Measurements from ENCODE around the gene EZH1.
"Not testable (repeated sequence)": the region's sequence is repeated elsewhere in the genome, so short reads cannot be mapped to it uniquely, and the experiment has no call there.

Gene EZH1

GRCh38 chr17:42670789-42671657, 73.8 kb downstream of the EZH1 start:
- peaks cover 0 to 48% (median 41%) of the 10 kb centered on the region in 4 experiments for H3K4me1 ChIP-seq (ENCODE audit: control extremely low read depth in 1 of 4, control insufficient read depth in 4 of 4, insufficient read depth in 4 of 4, low read length in 3 of 4)
- H3K36me3 ChIP-seq (ENCODE audit: control insufficient read depth in 4 of 4, insufficient read depth in 4 of 4, low read length in 3 of 4): peaks cover 2 to 9% (median 6%) of the 10 kb centered on the region in 4 experiments
- ChIA-PET POLR2A (no interaction called here), CTCF (interaction anchor here (1.1 to 1.7 kb wide), 4 partner anchors 8 to 20 kb away, joined by 3 to 7 read pairs (median 3); no protein-coding TSS in a partner anchor)
- H3K27me3 ChIP-seq (replicated peaks in 2 of 5; ENCODE audit: control insufficient read depth in 4 of 5, insufficient read depth in 5 of 5, low read length in 4 of 5): peaks cover 5 to 70% (median 45%) of the 10 kb centered on the region in 5 experiments
- peak overlapping the region in 4 of 7 experiments; percentile 19 to 58 (median 36) for H3K4me3 ChIP-seq (ENCODE audit: control insufficient read depth in 1 of 7, extremely low read depth in 1 of 7, insufficient read depth in 4 of 7, low read depth in 2 of 7, low read length in 6 of 7)
- H3K27ac ChIP-seq (ENCODE audit: insufficient read depth in 1 of 2, low read depth in 1 of 2, low read length in 2 of 2, poor library complexity in 1 of 2, severe bottlenecking in 2 of 2): no peak overlapping the region
- H3K9me3 ChIP-seq (ENCODE audit: control extremely low read depth in 1 of 5, control insufficient read depth in 4 of 5, insufficient read depth in 2 of 5, low read depth in 1 of 5, low read length in 4 of 5): no peaks in the 10 kb centered on the region
- no peak for DNase-seq
- WGBS (ENCODE audit: insufficient coverage): 32% methylated on average over 36 of the region's 50 CpGs

DNA sequence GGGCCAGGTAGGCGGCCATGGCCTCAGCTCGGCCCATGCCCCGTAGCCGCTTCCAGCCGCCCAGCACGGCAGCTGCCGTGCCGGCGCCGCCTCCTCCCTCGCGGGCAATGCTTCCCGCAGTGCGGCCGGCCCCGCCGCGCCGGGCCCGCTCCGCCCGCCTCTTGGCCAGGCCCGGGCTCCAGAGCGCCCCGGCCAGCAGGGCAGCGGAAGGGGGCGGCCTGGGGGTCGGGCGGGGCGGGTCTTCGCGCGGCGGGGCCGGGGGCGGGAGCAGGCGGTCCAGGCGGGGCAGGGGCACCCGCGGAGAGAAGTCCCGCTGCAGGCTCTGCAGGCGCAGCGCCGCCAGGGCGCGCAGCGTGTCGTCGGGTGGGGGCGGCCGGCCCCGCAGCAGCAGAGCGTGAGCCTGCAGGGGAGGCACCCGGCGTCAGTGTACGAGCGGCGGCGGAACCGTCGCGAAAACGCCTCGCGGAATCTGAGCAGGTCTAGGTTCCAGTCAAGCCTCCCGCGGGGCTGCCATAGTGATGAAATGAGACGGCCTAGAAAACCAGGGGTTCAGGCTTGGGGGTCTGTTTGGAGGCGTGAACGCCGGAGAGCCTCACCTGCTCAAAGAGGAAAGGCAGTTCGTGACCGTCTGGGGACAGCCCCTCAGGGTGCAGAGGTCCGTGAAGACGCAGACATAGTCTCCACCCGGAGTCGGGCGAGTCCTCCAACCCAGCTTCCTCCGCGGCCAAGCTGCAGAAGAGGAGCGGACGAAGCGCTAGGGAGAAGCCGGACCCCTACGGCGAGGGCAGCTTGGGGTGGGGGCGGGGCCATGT, 74.7 kb downstream of the EZH1 start:
- Histone ChIP-seq H3K36me3 (ENCODE audit: control insufficient read depth in 4 of 4, insufficient read depth in 4 of 4, low read length in 3 of 4) (peaks cover 2 to 12% (median 7%) of the 10 kb centered on the region in 4 experiments), H3K4me1 (ENCODE audit: control extremely low read depth in 1 of 4, control insufficient read depth in 4 of 4, insufficient read depth in 4 of 4, low read length in 3 of 4) (peaks cover 0 to 39% (median 33%) of the 10 kb centered on the region in 4 experiments), H3K9me3 (ENCODE audit: control extremely low read depth in 1 of 5, control insufficient read depth in 4 of 5, insufficient read depth in 2 of 5, low read depth in 1 of 5, low read length in 4 of 5) (no peaks in the 10 kb centered on the region), H3K27me3 (replicated peaks in 2 of 5; ENCODE audit: control insufficient read depth in 4 of 5, insufficient read depth in 5 of 5, low read length in 4 of 5) (peaks cover 5 to 62% (median 43%) of the 10 kb centered on the region in 5 experiments), H3K4me3 (ENCODE audit: control insufficient read depth in 1 of 7, extremely low read depth in 1 of 7, insufficient read depth in 4 of 7, low read depth in 2 of 7, low read length in 6 of 7) (peak overlapping the region in 5 of 7 experiments; percentile 14 to 58 (median 48)), H3K27ac (ENCODE audit: insufficient read depth in 1 of 2, low read depth in 1 of 2, low read length in 2 of 2, poor library complexity in 1 of 2, severe bottlenecking in 2 of 2) (no peak overlapping the region)
- DNase-seq: peak in 2 of 3 donors; percentile 57 to 64
- POLR2A ChIA-PET: no interaction called here
- 27% methylated on average over 69 of the region's 87 CpGs for WGBS (ENCODE audit: insufficient coverage)
- CTCF ChIA-PET: interaction anchor here (1.1 to 2.5 kb wide), 5 partner anchors 8 to 62 kb away, joined by 3 to 8 read pairs (median 6); no protein-coding TSS in a partner anchor

GRCh38 chr17:42669705-42669976, 75.2 kb downstream of the EZH1 start:
- ChIA-PET POLR2A (no interaction called here), CTCF (interaction anchor here (0.7 to 2.5 kb wide), 5 partner anchors 10 to 61 kb away, joined by 3 to 8 read pairs (median 4); partner anchors contain the start of genes TUBG1 and TUBG2)
- peaks cover 0 to 35% (median 27%) of the 10 kb centered on the region in 4 experiments for H3K4me1 ChIP-seq (ENCODE audit: control extremely low read depth in 1 of 4, control insufficient read depth in 4 of 4, insufficient read depth in 4 of 4, low read length in 3 of 4)
- no peak overlapping the region for H3K27ac ChIP-seq (ENCODE audit: insufficient read depth in 1 of 2, low read depth in 1 of 2, low read length in 2 of 2, poor library complexity in 1 of 2, severe bottlenecking in 2 of 2)
- no peaks in the 10 kb centered on the region for H3K9me3 ChIP-seq (ENCODE audit: control extremely low read depth in 1 of 5, control insufficient read depth in 4 of 5, insufficient read depth in 2 of 5, low read depth in 1 of 5, low read length in 4 of 5)
- peaks cover 5 to 57% (median 39%) of the 10 kb centered on the region in 5 experiments for H3K27me3 ChIP-seq (replicated peaks in 2 of 5; ENCODE audit: control insufficient read depth in 4 of 5, insufficient read depth in 5 of 5, low read length in 4 of 5)
- no peak for DNase-seq
- WGBS (ENCODE audit: insufficient coverage): 84% methylated on average over 4 of the region's 12 CpGs
- peaks cover 2 to 12% (median 7%) of the 10 kb centered on the region in 4 experiments for H3K36me3 ChIP-seq (ENCODE audit: control insufficient read depth in 4 of 4, insufficient read depth in 4 of 4, low read length in 3 of 4)
- peak overlapping the region in 2 of 7 experiments; percentile 26 to 42 for H3K4me3 ChIP-seq (ENCODE audit: control insufficient read depth in 1 of 7, extremely low read depth in 1 of 7, insufficient read depth in 4 of 7, low read depth in 2 of 7, low read length in 6 of 7)

DNA sequence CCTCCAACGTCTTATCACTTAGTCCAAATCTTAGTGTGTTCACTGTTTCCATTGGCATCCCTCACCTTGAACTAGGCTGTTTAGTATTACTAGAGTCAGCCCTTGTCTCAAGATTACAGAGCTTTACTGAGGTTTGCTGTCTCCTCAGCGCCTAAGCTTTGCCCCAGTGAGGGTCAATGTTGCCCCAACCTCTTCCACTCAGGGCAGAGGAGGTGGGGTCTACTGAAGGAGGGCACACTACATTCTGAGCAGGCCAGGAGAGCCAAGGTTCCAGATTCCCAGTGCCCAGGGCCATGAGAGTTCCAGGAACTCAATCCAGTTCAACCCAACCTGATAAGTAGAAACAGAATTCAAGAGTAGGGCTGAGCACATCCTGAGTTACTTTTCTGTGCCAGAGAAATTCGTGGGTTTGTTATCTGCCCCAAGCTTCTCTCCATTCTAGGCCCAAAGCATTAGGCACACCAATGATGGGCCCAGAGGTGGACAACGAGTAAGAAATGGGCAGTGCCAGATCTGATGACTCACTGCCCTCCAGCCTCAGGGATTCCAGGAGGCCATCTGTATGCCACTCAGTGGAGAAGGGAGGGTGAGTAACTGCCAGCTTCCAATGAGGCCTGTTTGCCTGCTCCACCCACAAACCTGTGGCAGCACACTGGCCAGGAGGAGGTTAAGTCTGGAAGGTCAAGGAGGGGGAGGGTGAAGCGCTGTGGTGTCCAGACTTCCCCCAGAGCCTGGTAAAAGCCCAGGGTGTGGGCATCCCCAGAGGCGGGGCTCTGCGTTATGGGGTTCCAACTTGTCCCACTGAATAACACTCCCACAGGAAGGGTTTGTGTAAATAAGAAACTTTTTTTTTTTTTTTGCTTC, 77.5 kb downstream of the EZH1 start:
- Histone ChIP-seq H3K9me3 (ENCODE audit: control extremely low read depth in 1 of 5, control insufficient read depth in 4 of 5, insufficient read depth in 2 of 5, low read depth in 1 of 5, low read length in 4 of 5) (no peaks in the 10 kb centered on the region), H3K27me3 (replicated peaks in 2 of 5; ENCODE audit: control insufficient read depth in 4 of 5, insufficient read depth in 5 of 5, low read length in 4 of 5) (peaks cover 0 to 36% (median 25%) of the 10 kb centered on the region in 5 experiments), H3K4me1 (ENCODE audit: control extremely low read depth in 1 of 4, control insufficient read depth in 4 of 4, insufficient read depth in 4 of 4, low read length in 3 of 4) (peaks cover 0 to 17% (median 9%) of the 10 kb centered on the region in 4 experiments), H3K27ac (ENCODE audit: insufficient read depth in 1 of 2, low read depth in 1 of 2, low read length in 2 of 2, poor library complexity in 1 of 2, severe bottlenecking in 2 of 2) (no peak overlapping the region), H3K36me3 (ENCODE audit: control insufficient read depth in 4 of 4, insufficient read depth in 4 of 4, low read length in 3 of 4) (peaks cover 2 to 17% (median 7%) of the 10 kb centered on the region in 4 experiments), H3K4me3 (ENCODE audit: control insufficient read depth in 1 of 7, extremely low read depth in 1 of 7, insufficient read depth in 4 of 7, low read depth in 2 of 7, low read length in 6 of 7) (no peak overlapping the region)
- WGBS (ENCODE audit: insufficient coverage): 78% methylated on average over 5 of the region's 7 CpGs
- ChIA-PET CTCF (interaction anchor here (1.0 to 2.5 kb wide), 4 partner anchors 13 to 89 kb away, joined by 3 to 8 read pairs (median 3); no protein-coding TSS in a partner anchor), POLR2A (interaction anchor here (0.5 kb wide), 1 partner anchor 89 kb away, joined by 3 read pairs; no protein-coding TSS in a partner anchor)
- DNase-seq: no peak

GRCh38 chr17:42666126-42666525, 78.7 kb downstream of the EZH1 start:
- H3K27ac ChIP-seq (ENCODE audit: insufficient read depth in 1 of 2, low read depth in 1 of 2, low read length in 2 of 2, poor library complexity in 1 of 2, severe bottlenecking in 2 of 2); H3K9me3 ChIP-seq (ENCODE audit: control extremely low read depth in 1 of 5, control insufficient read depth in 4 of 5, insufficient read depth in 2 of 5, low read depth in 1 of 5, low read length in 4 of 5); H3K4me3 ChIP-seq (ENCODE audit: control insufficient read depth in 1 of 7, extremely low read depth in 1 of 7, insufficient read depth in 4 of 7, low read depth in 2 of 7, low read length in 6 of 7); CTCF ChIA-PET; DNase-seq; POLR2A ChIA-PET: not testable (repeated sequence)
- Histone ChIP-seq H3K4me1 (ENCODE audit: control extremely low read depth in 1 of 4, control insufficient read depth in 4 of 4, insufficient read depth in 4 of 4, low read length in 3 of 4) (peaks cover 0 to 13% (median 8%) of the 10 kb centered on the region in 4 experiments), H3K27me3 (replicated peaks in 2 of 5; ENCODE audit: control insufficient read depth in 4 of 5, insufficient read depth in 5 of 5, low read length in 4 of 5) (peaks cover 0 to 24% (median 14%) of the 10 kb centered on the region in 5 experiments), H3K36me3 (ENCODE audit: control insufficient read depth in 4 of 4, insufficient read depth in 4 of 4, low read length in 3 of 4) (peaks cover 2 to 19% (median 7%) of the 10 kb centered on the region in 4 experiments)
- 93% methylated on average over 2 of the region's 16 CpGs for WGBS (ENCODE audit: insufficient coverage)

DNA sequence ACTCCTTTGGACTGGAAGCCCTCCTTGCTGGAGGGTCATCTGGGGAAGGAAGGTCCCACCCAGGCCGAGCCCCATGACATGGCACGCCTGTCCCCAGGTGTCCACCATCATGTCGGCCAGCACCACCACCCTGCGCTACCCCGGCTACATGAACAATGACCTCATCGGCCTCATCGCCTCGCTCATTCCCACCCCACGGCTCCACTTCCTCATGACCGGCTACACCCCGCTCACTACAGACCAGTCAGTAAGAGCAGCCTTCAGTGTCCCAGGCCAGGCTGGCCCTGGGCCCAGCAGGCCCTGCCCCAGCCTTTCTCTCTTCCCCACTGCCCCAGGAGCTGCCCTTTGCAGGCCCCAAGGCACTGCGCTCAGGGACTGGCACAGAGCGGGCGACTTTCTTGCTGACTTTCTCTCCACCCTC, 79.2 kb downstream of the EZH1 start:
- peaks cover 2 to 19% (median 7%) of the 10 kb centered on the region in 4 experiments for H3K36me3 ChIP-seq (ENCODE audit: control insufficient read depth in 4 of 4, insufficient read depth in 4 of 4, low read length in 3 of 4)
- DNase-seq: no peak
- peaks cover 0 to 18% (median 9%) of the 10 kb centered on the region in 5 experiments for H3K27me3 ChIP-seq (replicated peaks in 2 of 5; ENCODE audit: control insufficient read depth in 4 of 5, insufficient read depth in 5 of 5, low read length in 4 of 5)
- peaks cover 0 to 7% (median 5%) of the 10 kb centered on the region in 4 experiments for H3K4me1 ChIP-seq (ENCODE audit: control extremely low read depth in 1 of 4, control insufficient read depth in 4 of 4, insufficient read depth in 4 of 4, low read length in 3 of 4)
- CTCF ChIA-PET: no interaction called here
- H3K4me3 ChIP-seq (ENCODE audit: control insufficient read depth in 1 of 7, extremely low read depth in 1 of 7, insufficient read depth in 4 of 7, low read depth in 2 of 7, low read length in 6 of 7): no peak overlapping the region
- POLR2A ChIA-PET: interaction anchor here (0.8 kb wide), 1 partner anchor 48 kb away, joined by 3 read pairs; no protein-coding TSS in a partner anchor
- no peaks in the 10 kb centered on the region for H3K9me3 ChIP-seq (ENCODE audit: control extremely low read depth in 1 of 5, control insufficient read depth in 4 of 5, insufficient read depth in 2 of 5, low read depth in 1 of 5, low read length in 4 of 5)
- 91% methylated on average over 12 of the region's 14 CpGs for WGBS (ENCODE audit: insufficient coverage)
- no peak overlapping the region for H3K27ac ChIP-seq (ENCODE audit: insufficient read depth in 1 of 2, low read depth in 1 of 2, low read length in 2 of 2, poor library complexity in 1 of 2, severe bottlenecking in 2 of 2)
